ENCODE results near the gene PGBD5. TPM values are rescaled to one million over a fixed set of nuclear protein-coding genes. Genes with fewer than 3 reads are reported as not detected.

PGBD5 gene
- total RNA-seq, 1 experiment from 2014 or later: 37.8 TPM

GRCh38 chr1:230351983-230352382 lies 74.1 kb downstream of the PGBD5 start:
- no peak for DNase-seq
- intact Hi-C loops (cut with micrococcal nuclease; ENCODE audit: unreplicated experiment): no loop called here

GRCh38 chr1:230351514-230351913 lies 74.6 kb downstream of the PGBD5 start:
- Mint-ChIP-seq H3K27ac (ENCODE audit: unreplicated experiment) (no peak overlapping the region), H3K27me3 (ENCODE audit: unreplicated experiment) (no peaks in the 10 kb centered on the region), H3K36me3 (ENCODE audit: insufficient read depth, unreplicated experiment) (peaks cover 30% of the 10 kb centered on the region), H3K4me1 (ENCODE audit: low read depth, unreplicated experiment) (no peaks in the 10 kb centered on the region), H3K4me3 (ENCODE audit: low read depth, unreplicated experiment) (no peak overlapping the region), H3K9me3 (ENCODE audit: low read depth, unreplicated experiment) (no peaks in the 10 kb centered on the region)
- no peak for DNase-seq
- TF ChIP-seq CTCF (IDR thresholded peaks at IDR 0.05; ENCODE audit: unreplicated experiment): no peak
- CTCF ChIA-PET: no interaction called here
- intact Hi-C loops (cut with micrococcal nuclease; ENCODE audit: unreplicated experiment): no loop called here
- BruUV-seq (replicated peaks): no TSS peak

More at GRCh38 chr1:230351983-230352382, 74.1 kb downstream of the PGBD5 start:
- peaks cover 30% of the 10 kb centered on the region for H3K36me3 Mint-ChIP-seq (ENCODE audit: insufficient read depth, unreplicated experiment)
- no peak overlapping the region for H3K27ac Mint-ChIP-seq (ENCODE audit: unreplicated experiment)
- no peaks in the 10 kb centered on the region for H3K27me3 Mint-ChIP-seq (ENCODE audit: unreplicated experiment)
- CTCF ChIA-PET: no interaction called here
- no peak overlapping the region for H3K4me3 Mint-ChIP-seq (ENCODE audit: low read depth, unreplicated experiment)
- no peak for TF ChIP-seq CTCF (IDR thresholded peaks at IDR 0.05; ENCODE audit: unreplicated experiment)
- no peaks in the 10 kb centered on the region for H3K9me3 Mint-ChIP-seq (ENCODE audit: low read depth, unreplicated experiment)
- BruUV-seq (replicated peaks): no TSS peak
- no peaks in the 10 kb centered on the region for H3K4me1 Mint-ChIP-seq (ENCODE audit: low read depth, unreplicated experiment)

- Mint-ChIP-seq H3K27ac (ENCODE audit: unreplicated experiment) (no peak overlapping the region), H3K9me3 (ENCODE audit: low read depth, unreplicated experiment) (no peaks in the 10 kb centered on the region), H3K27me3 (ENCODE audit: unreplicated experiment) (no peaks in the 10 kb centered on the region), H3K4me3 (ENCODE audit: low read depth, unreplicated experiment) (no peak overlapping the region), H3K36me3 (ENCODE audit: insufficient read depth, unreplicated experiment) (peaks cover 30% of the 10 kb centered on the region), H3K4me1 (ENCODE audit: low read depth, unreplicated experiment) (no peaks in the 10 kb centered on the region)
- no peak for DNase-seq
- intact Hi-C loops (cut with micrococcal nuclease; ENCODE audit: unreplicated experiment): no loop called here
- CTCF ChIA-PET: no interaction called here
- no TSS peak for BruUV-seq (replicated peaks)
- TF ChIP-seq CTCF (IDR thresholded peaks at IDR 0.05; ENCODE audit: unreplicated experiment): no peak
Observed at GRCh38 chr1:230350208-230350921, 75.8 kb downstream of the PGBD5 start.

- Mint-ChIP-seq H3K4me1 (ENCODE audit: low read depth, unreplicated experiment) (no peaks in the 10 kb centered on the region), H3K9me3 (ENCODE audit: low read depth, unreplicated experiment) (no peaks in the 10 kb centered on the region), H3K4me3 (ENCODE audit: low read depth, unreplicated experiment) (no peak overlapping the region), H3K27me3 (ENCODE audit: unreplicated experiment) (no peaks in the 10 kb centered on the region), H3K36me3 (ENCODE audit: insufficient read depth, unreplicated experiment) (peaks cover 33% of the 10 kb centered on the region), H3K27ac (ENCODE audit: unreplicated experiment) (no peak overlapping the region)
- CTCF ChIA-PET: no interaction called here
- TF ChIP-seq CTCF (IDR thresholded peaks at IDR 0.05; ENCODE audit: unreplicated experiment): no peak
- no peak for DNase-seq
- no TSS peak for BruUV-seq (replicated peaks)
- intact Hi-C loops (cut with micrococcal nuclease; ENCODE audit: unreplicated experiment): no loop called here
Observed at GRCh38 chr1:230349020-230349393, 77.1 kb downstream of the PGBD5 start.
